HG03571 (cell line): ENCODE results near the gene ECD.
"Not testable (repeated sequence)": the region's sequence is repeated elsewhere in the genome, so short reads cannot be mapped to it uniquely, and the experiment has no call there.

ENCODE experiments used
- ATAC-seq: cut with Tn5 transposase; IDR thresholded peaks from one replicate; pipeline ENCODE4 v1.9.1; 2021; ENCODE audit not compliant: unreplicated experiment

Gene ECD

GRCh38 chr10:73161079-73161478 is 6.7 kb downstream of the ECD start:
- no peak for ATAC-seq

- ATAC-seq = no peak
These were observed 8.7 kb downstream of the ECD start for GRCh38 chr10:73159038-73159648.

GRCh38 chr10:73156054-73156453 is 11.8 kb downstream of the ECD start:
- ATAC-seq = no peak

GRCh38 chr10:73152009-73152408 is 15.8 kb downstream of the ECD start:
- no peak for ATAC-seq

- ATAC-seq = not testable (repeated sequence)
These were observed 17.0 kb downstream of the ECD start for GRCh38 chr10:73150633-73151413.

GRCh38 chr10:73141603-73142002 is 26.2 kb downstream of the ECD start:
- ATAC-seq = no peak

- ATAC-seq = no peak
These were observed 28.6 kb downstream of the ECD start for GRCh38 chr10:73139251-73139650.

GRCh38 chr10:73136627-73137026 is 31.2 kb downstream of the ECD start:
- no peak for ATAC-seq

GRCh38 chr10:73134727-73135126 is 33.1 kb downstream of the ECD start:
- ATAC-seq = no peak

- ATAC-seq = no peak
These were observed 35.7 kb downstream of the ECD start for GRCh38 chr10:73131913-73132686.

GRCh38 chr10:73131301-73131700 is 36.5 kb downstream of the ECD start:
- ATAC-seq = no peak

- no peak for ATAC-seq
These were observed 41.5 kb downstream of the ECD start for GRCh38 chr10:73126343-73126742.

- ATAC-seq = no peak
These were observed 47.9 kb downstream of the ECD start for GRCh38 chr10:73119952-73120351.

GRCh38 chr10:73119457-73119856 is 48.4 kb downstream of the ECD start:
- no peak for ATAC-seq

GRCh38 chr10:73117976-73118743 is 49.6 kb downstream of the ECD start:
- ATAC-seq = peak; percentile 63

GRCh38 chr10:73116017-73116416 is 51.8 kb downstream of the ECD start:
- ATAC-seq = no peak

GRCh38 chr10:73113551-73113950 is 54.3 kb downstream of the ECD start:
- no peak for ATAC-seq

GRCh38 chr10:73112032-73112431 is 55.8 kb downstream of the ECD start:
- ATAC-seq = not testable (repeated sequence)

GRCh38 chr10:73110345-73110849 is 57.4 kb downstream of the ECD start, which contains the start of gene NUDT13:
Gene NUDT13, plus strand, starts transcription at chr10:73110455. Its CDS starts 3,911 bp downstream, at chr10:73114366.
- peak; percentile 65 for ATAC-seq

- not testable (repeated sequence) for ATAC-seq
These were observed 58.6 kb downstream of the ECD start for GRCh38 chr10:73109248-73109652.

GRCh38 chr10:73106301-73106700 is 61.5 kb downstream of the ECD start:
- no peak for ATAC-seq
